H1 (cell line): ENCODE data around the gene ANKRD6. TPM values are rescaled to one million over a fixed set of nuclear protein-coding genes. Genes with fewer than 3 reads are reported as not detected.

Experiments
- HDAC6 ChIP-seq: IDR thresholded peaks from one replicate; pipeline ENCODE4 v1.7.1; 2012; ENCODE audit warnings: low read depth, mild to moderate bottlenecking, inconsistent platforms, low read length, moderate library complexity
- NANOG ChIP-seq: IDR thresholded peaks from 2 replicates; pipeline ENCODE4 v1.6.1; 2011; ENCODE audit warnings: low read length, low read depth, mild to moderate bottlenecking, inconsistent platforms; ENCODE audit not compliant: insufficient read depth, poor library complexity, severe bottlenecking
- polyA plus RNA-seq, 7 experiments: library from polyadenylated mRNA; depleted of rRNA in 3 of 7; stranded (reverse) in 5 of 7; unstranded in 2 of 7; fragments of >200 nt in 5 of 7; fragments of 200-250 nt in 2 of 7; gene quantifications; 1 replicate in 5 of 7; 2 replicates in 1 of 7; 4 replicates in 1 of 7; pipeline versions ENCODE4 v1.2.1 to v1.2.3, GENCODE V29; 2011 to 2013; ENCODE audit warnings: missing spikeins in 2 of 7, mixed read lengths in 2 of 7
- total RNA-seq: library from RNA; stranded (reverse); fragmentation: NEBNext Ultra II Directional; extraction: Animal tissue kit (Norgen Biotek cat#: 25700); gene quantifications from 2 replicates; pipeline ENCODE4 v1.2.1, GENCODE V29; 2021
- TF ChIP-seq, protein P1 (sequence below): IDR thresholded peaks from 2 replicates; pipeline ENCODE4 v1.6.1; 2011; ENCODE audit warnings: low read depth, mild to moderate bottlenecking, low read length; ENCODE audit not compliant: insufficient read depth
- TF ChIP-seq, protein P2 (sequence below), 3 experiments: IDR thresholded peaks; 1 replicate in 2 of 3; 2 replicates in 1 of 3; pipeline versions ENCODE4 v1.5.1 to v1.6.1; 2011; ENCODE audit warnings: low read length in 3 of 3, mild to moderate bottlenecking in 3 of 3, inconsistent platforms in 2 of 3, low read depth in 1 of 3, moderate library complexity in 1 of 3; ENCODE audit not compliant: insufficient read depth in 1 of 3; ENCODE audit errors: control extremely low read depth in 1 of 3

ANKRD6 gene
- total and polyA plus RNA-seq, 2 of the 8 experiments (the other 6 are each of a cell fraction or from before 2014, with no cell fraction given) = 5.9 to 12.8 TPM

DNA sequence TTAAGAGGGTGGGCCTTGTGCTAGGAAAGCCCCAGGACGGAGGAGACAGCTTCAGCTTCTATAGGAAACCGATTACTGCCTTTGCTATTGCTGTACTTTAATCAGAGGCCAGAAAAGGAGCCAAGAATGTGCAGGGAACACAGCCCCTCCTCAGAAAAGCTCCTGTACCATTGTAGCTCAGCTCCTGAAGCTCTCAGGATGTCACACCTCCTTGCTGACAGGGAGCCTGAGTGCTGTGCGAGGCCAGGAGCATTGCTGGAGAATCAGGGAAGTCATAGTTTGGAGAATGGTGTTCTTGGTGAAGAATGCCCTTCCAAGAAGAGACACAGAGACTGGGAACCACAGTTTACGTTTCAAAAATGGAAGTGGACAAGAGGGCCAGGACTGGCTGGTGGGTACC lies 158.8 kb downstream of the ANKRD6 start (continued):
- TF ChIP-seq NANOG (no peak), HDAC6 (no peak)
- TF ChIP-seq, protein P1, sequence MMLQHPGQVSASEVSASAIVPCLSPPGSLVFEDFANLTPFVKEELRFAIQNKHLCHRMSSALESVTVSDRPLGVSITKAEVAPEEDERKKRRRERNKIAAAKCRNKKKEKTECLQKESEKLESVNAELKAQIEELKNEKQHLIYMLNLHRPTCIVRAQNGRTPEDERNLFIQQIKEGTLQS = no peak
- TF ChIP-seq, protein P2, sequence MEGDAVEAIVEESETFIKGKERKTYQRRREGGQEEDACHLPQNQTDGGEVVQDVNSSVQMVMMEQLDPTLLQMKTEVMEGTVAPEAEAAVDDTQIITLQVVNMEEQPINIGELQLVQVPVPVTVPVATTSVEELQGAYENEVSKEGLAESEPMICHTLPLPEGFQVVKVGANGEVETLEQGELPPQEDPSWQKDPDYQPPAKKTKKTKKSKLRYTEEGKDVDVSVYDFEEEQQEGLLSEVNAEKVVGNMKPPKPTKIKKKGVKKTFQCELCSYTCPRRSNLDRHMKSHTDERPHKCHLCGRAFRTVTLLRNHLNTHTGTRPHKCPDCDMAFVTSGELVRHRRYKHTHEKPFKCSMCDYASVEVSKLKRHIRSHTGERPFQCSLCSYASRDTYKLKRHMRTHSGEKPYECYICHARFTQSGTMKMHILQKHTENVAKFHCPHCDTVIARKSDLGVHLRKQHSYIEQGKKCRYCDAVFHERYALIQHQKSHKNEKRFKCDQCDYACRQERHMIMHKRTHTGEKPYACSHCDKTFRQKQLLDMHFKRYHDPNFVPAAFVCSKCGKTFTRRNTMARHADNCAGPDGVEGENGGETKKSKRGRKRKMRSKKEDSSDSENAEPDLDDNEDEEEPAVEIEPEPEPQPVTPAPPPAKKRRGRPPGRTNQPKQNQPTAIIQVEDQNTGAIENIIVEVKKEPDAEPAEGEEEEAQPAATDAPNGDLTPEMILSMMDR (IDR thresholded peaks at IDR 0.05; ENCODE audit: control extremely low read depth in 1 of 3, insufficient read depth in 1 of 3, low read depth in 1 of 3, low read length in 3 of 3) = no peak
- TF ChIP-seq, all 59 proteins: peak for 0
